SK-N-SH (cell line): ENCODE measurements around the gene LARP7.

Source experiments
- TAF1 ChIP-seq: IDR thresholded peaks from 2 replicates; pipeline ENCODE4 v1.6.1; 2012; ENCODE audit warnings: low read depth, mild to moderate bottlenecking, low read length, moderate library complexity, borderline replicate concordance
- TF ChIP-seq, protein P1 (sequence below): IDR thresholded peaks from 2 replicates; pipeline ENCODE4 v1.4.0; 2012; ENCODE audit warnings: low read depth, borderline replicate concordance
- TF ChIP-seq, protein P2 (sequence below): IDR thresholded peaks from 2 replicates; pipeline ENCODE4 v1.6.1; 2012; ENCODE audit warnings: mild to moderate bottlenecking, low read depth, low read length, moderate library complexity

- no peak for TF ChIP-seq TAF1
- TF ChIP-seq, protein P1, sequence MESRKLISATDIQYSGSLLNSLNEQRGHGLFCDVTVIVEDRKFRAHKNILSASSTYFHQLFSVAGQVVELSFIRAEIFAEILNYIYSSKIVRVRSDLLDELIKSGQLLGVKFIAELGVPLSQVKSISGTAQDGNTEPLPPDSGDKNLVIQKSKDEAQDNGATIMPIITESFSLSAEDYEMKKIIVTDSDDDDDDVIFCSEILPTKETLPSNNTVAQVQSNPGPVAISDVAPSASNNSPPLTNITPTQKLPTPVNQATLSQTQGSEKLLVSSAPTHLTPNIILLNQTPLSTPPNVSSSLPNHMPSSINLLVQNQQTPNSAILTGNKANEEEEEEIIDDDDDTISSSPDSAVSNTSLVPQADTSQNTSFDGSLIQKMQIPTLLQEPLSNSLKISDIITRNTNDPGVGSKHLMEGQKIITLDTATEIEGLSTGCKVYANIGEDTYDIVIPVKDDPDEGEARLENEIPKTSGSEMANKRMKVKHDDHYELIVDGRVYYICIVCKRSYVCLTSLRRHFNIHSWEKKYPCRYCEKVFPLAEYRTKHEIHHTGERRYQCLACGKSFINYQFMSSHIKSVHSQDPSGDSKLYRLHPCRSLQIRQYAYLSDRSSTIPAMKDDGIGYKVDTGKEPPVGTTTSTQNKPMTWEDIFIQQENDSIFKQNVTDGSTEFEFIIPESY, result no peak
- TF ChIP-seq, protein P2, sequence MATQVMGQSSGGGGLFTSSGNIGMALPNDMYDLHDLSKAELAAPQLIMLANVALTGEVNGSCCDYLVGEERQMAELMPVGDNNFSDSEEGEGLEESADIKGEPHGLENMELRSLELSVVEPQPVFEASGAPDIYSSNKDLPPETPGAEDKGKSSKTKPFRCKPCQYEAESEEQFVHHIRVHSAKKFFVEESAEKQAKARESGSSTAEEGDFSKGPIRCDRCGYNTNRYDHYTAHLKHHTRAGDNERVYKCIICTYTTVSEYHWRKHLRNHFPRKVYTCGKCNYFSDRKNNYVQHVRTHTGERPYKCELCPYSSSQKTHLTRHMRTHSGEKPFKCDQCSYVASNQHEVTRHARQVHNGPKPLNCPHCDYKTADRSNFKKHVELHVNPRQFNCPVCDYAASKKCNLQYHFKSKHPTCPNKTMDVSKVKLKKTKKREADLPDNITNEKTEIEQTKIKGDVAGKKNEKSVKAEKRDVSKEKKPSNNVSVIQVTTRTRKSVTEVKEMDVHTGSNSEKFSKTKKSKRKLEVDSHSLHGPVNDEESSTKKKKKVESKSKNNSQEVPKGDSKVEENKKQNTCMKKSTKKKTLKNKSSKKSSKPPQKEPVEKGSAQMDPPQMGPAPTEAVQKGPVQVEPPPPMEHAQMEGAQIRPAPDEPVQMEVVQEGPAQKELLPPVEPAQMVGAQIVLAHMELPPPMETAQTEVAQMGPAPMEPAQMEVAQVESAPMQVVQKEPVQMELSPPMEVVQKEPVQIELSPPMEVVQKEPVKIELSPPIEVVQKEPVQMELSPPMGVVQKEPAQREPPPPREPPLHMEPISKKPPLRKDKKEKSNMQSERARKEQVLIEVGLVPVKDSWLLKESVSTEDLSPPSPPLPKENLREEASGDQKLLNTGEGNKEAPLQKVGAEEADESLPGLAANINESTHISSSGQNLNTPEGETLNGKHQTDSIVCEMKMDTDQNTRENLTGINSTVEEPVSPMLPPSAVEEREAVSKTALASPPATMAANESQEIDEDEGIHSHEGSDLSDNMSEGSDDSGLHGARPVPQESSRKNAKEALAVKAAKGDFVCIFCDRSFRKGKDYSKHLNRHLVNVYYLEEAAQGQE, result no peak
These were observed 44.2 kb upstream of the LARP7 start for GRCh38 chr4:112592717-112593116.
